ENCODE results near the gene ADIPOR2.

The ADIPOR2 gene

GRCh38 chr12:1646569-1647284 lies 44.1 kb upstream of the ADIPOR2 start:
- H3K9ac ChIP-seq (ENCODE audit: low read length): no peak overlapping the region
- H3K27ac ChIP-seq (ENCODE audit: low read depth, low read length, poor library complexity, severe bottlenecking): no peak overlapping the region
- no peaks in the 10 kb centered on the region for H3F3A ChIP-seq (ENCODE audit: insufficient read depth, low read length)
- no peaks in the 10 kb centered on the region for H3K79me2 ChIP-seq (ENCODE audit: insufficient read depth, low read length)
- H3K36me3 ChIP-seq (ENCODE audit: insufficient read depth, low read length): no peaks in the 10 kb centered on the region
- peaks cover 35% of the 10 kb centered on the region for H3K4me1 ChIP-seq (ENCODE audit: insufficient read depth, low read length, severe bottlenecking)
- no peaks in the 10 kb centered on the region for H3K9me2 ChIP-seq (ENCODE audit: low read depth, low read length)
- no peaks in the 10 kb centered on the region for H4K20me1 ChIP-seq (ENCODE audit: insufficient read depth, low read length)
- H2AFZ ChIP-seq (ENCODE audit: low read length): no peak overlapping the region
- no peak overlapping the region for H3K4me3 ChIP-seq (ENCODE audit: low read depth, low read length, poor library complexity, severe bottlenecking)
- H3K9me3 ChIP-seq (ENCODE audit: low read length): no peaks in the 10 kb centered on the region
- TF ChIP-seq EZH2 (IDR thresholded peaks at IDR 0.05; ENCODE audit: borderline replicate concordance, low read length): no peak
- TF ChIP-seq CTCF (IDR thresholded peaks at IDR 0.05; ENCODE audit: low read length): no peak
- H3K4me2 ChIP-seq (ENCODE audit: low read length): no peak overlapping the region; the same call in 1 of the 2 replicates
- peaks cover 9% of the 10 kb centered on the region for H3K27me3 ChIP-seq (ENCODE audit: insufficient read depth, low read length)

DNA sequence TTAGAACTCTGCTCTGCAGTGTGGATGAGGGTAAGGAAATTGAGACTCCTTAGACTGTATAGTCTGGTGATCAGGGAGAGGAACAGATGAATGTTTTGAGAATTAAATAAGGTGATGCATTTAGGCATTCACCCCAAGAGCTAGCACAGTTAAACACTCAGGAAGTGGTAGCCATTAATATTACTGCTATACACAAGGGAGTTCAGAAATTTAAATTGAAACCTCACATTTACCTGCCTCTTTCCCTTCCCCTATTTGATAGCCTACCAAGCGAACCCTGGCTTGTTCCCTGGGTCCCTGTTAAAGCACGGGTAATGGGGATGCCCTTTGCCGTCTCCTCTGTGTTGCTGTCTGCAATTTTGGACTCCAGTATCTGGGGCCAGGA lies 43.6 kb upstream of the ADIPOR2 start:
- Histone ChIP-seq H3F3A (ENCODE audit: insufficient read depth, low read length) (no peaks in the 10 kb centered on the region), H2AFZ (ENCODE audit: low read length) (no peak overlapping the region), H3K27ac (ENCODE audit: low read depth, low read length, poor library complexity, severe bottlenecking) (no peak overlapping the region)

GRCh38 chr12:1650260-1650977 lies 40.5 kb upstream of the ADIPOR2 start:
- H3K79me2 ChIP-seq (ENCODE audit: insufficient read depth, low read length): no peaks in the 10 kb centered on the region
- no peaks in the 10 kb centered on the region for H3K9me3 ChIP-seq (ENCODE audit: low read length)
- no peaks in the 10 kb centered on the region for H3K9me2 ChIP-seq (ENCODE audit: low read depth, low read length)
- no peak overlapping the region for H2AFZ ChIP-seq (ENCODE audit: low read length)
- no peak overlapping the region for H3K4me2 ChIP-seq (ENCODE audit: low read length)
- H4K20me1 ChIP-seq (ENCODE audit: insufficient read depth, low read length): no peaks in the 10 kb centered on the region
- peaks cover 18% of the 10 kb centered on the region for H3K4me1 ChIP-seq (ENCODE audit: insufficient read depth, low read length, severe bottlenecking)
- H3K27me3 ChIP-seq (ENCODE audit: insufficient read depth, low read length): peaks cover 13% of the 10 kb centered on the region
- no peak overlapping the region for H3K4me3 ChIP-seq (ENCODE audit: low read depth, low read length, poor library complexity, severe bottlenecking)
- H3F3A ChIP-seq (ENCODE audit: insufficient read depth, low read length): no peaks in the 10 kb centered on the region
- no peaks in the 10 kb centered on the region for H3K36me3 ChIP-seq (ENCODE audit: insufficient read depth, low read length)
- TF ChIP-seq EZH2 (IDR thresholded peaks at IDR 0.05; ENCODE audit: borderline replicate concordance, low read length) (no peak), CTCF (IDR thresholded peaks at IDR 0.05; ENCODE audit: low read length) (no peak)
- no peak overlapping the region for H3K9ac ChIP-seq (ENCODE audit: low read length)
- no peak overlapping the region for H3K27ac ChIP-seq (ENCODE audit: low read depth, low read length, poor library complexity, severe bottlenecking)

More for the DNA sequence above, 43.6 kb upstream of the ADIPOR2 start:
- Histone ChIP-seq H3K4me3 (ENCODE audit: low read depth, low read length, poor library complexity, severe bottlenecking) (no peak overlapping the region), H3K9me2 (ENCODE audit: low read depth, low read length) (no peaks in the 10 kb centered on the region), H3K36me3 (ENCODE audit: insufficient read depth, low read length) (no peaks in the 10 kb centered on the region), H3K9ac (ENCODE audit: low read length) (no peak overlapping the region), H3K27me3 (ENCODE audit: insufficient read depth, low read length) (peaks cover 9% of the 10 kb centered on the region), H3K4me2 (ENCODE audit: low read length) (no peak overlapping the region; the same call in 1 of the 2 replicates), H3K79me2 (ENCODE audit: insufficient read depth, low read length) (no peaks in the 10 kb centered on the region), H4K20me1 (ENCODE audit: insufficient read depth, low read length) (no peaks in the 10 kb centered on the region), H3K4me1 (ENCODE audit: insufficient read depth, low read length, severe bottlenecking) (peaks cover 35% of the 10 kb centered on the region), H3K9me3 (ENCODE audit: low read length) (no peaks in the 10 kb centered on the region)
- TF ChIP-seq CTCF (IDR thresholded peaks at IDR 0.05; ENCODE audit: low read length) (no peak), EZH2 (IDR thresholded peaks at IDR 0.05; ENCODE audit: borderline replicate concordance, low read length) (no peak)

Data from OCI-LY1 (cell line).